ENCODE data around the gene RINT1. TPM values are rescaled to one million over a fixed set of nuclear protein-coding genes. Genes with fewer than 3 reads are reported as not detected.
"Not testable (repeated sequence)": the region's sequence is repeated elsewhere in the genome, so short reads cannot be mapped to it uniquely, and the experiment has no call there.

The RINT1 gene
- polyA plus RNA-seq, 3 donors: 19.3 to 27.7 (median 26.9) TPM

DNA sequence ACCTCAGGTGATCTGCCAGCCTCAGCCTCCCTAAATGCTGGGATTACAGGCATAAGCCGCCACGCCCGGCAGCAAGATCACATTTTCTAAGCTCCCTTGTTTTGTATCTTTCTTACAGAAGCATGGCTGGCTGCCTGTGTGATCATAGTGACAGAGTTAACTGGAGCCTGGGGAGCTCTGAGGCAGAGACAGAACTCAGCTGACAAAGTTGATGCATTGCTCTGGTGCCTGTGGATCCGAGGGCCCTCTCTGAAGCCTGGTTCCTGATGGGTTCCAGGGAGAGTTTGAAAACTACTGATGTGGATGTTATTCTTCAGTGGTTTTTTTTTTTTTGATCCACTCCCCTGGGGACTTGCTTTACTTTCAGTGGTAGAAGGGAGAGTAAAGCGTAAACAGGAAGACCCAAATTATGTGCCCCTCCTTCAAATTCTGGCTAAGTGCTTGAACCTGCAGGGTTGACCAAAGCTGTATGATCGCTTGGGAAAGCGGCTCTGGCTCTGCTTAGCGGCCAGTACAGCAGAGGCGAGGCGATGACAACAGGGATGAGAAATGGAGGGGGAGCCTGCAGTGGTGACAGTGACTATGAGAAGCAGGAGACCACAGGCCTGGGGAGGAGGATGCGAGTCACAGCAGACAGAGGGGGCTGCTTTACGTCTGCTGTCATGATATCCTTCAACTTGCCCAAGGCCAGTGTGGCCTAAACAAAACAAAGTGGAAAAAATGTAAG, 56.1 kb downstream of the RINT1 start:
- DNase-seq (ENCODE audit: extremely low read depth in 1 of 11, low read depth in 9 of 11, low spot score in 4 of 11): no peak

- peak; percentile 31 to 51 (median 36) for DNase-seq (ENCODE audit: extremely low read depth in 1 of 11, low read depth in 9 of 11, low spot score in 4 of 11)
These were observed 57.5 kb downstream of the RINT1 start for GRCh38 chr7:105589356-105590077.

DNA sequence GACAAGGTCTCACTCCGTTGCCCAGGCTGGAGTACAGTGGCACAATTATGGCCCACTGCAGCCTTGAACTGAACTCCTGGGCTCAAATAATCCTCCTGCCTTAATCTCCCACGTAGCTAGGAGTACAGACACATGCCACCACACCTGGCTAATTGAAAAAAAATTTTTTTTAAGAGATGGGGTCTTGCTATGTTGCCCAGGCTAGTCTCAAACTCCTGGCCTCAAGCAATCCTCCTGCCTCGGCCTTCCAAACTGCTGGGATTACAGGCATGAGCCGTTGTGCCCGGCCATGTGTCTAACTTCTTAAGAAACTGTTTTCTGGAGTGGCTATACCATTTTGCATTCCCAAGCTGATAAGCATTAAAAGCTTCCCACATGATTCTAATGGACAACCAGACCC, 58.8 kb downstream of the RINT1 start:
- DNase-seq (ENCODE audit: extremely low read depth in 1 of 11, low read depth in 9 of 11, low spot score in 4 of 11): no peak

- no peak for DNase-seq (ENCODE audit: extremely low read depth in 1 of 11, low read depth in 9 of 11, low spot score in 4 of 11)
These were observed 59.5 kb downstream of the RINT1 start for GRCh38 chr7:105591522-105591921.

DNA sequence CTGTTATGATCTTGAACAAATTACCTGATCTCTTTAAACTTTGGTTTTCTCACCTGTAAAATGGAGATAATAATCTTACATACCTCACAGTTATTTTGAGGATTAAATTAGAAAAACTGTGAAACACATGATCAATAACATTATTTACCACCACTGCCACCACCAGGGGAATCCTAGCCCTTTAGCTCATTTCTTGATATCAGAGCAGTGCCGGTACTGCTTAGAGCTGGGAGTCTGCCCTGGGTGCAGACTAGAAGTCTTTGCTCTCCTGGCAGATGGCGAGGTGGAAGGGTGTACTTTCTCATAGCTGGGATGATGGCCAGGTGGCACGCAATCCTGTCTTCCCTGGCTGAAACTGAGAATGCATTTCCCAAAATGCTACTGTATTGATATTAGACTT, 62.0 kb downstream of the RINT1 start:
- no peak for DNase-seq (ENCODE audit: extremely low read depth in 1 of 11, low read depth in 9 of 11, low spot score in 4 of 11)

GRCh38 chr7:105596866-105597265, 64.9 kb downstream of the RINT1 start:
- DNase-seq (ENCODE audit: extremely low read depth in 1 of 11, low read depth in 9 of 11, low spot score in 4 of 11): no peak

GRCh38 chr7:105599080-105599479, 67.1 kb downstream of the RINT1 start:
- DNase-seq (ENCODE audit: extremely low read depth in 1 of 11, low read depth in 9 of 11, low spot score in 4 of 11): not testable (repeated sequence)

GRCh38 chr7:105599551-105599950, 67.5 kb downstream of the RINT1 start:
- no peak for DNase-seq (ENCODE audit: extremely low read depth in 1 of 11, low read depth in 9 of 11, low spot score in 4 of 11)

GRCh38 chr7:105600720-105601550, 68.9 kb downstream of the RINT1 start:
- no peak for DNase-seq (ENCODE audit: extremely low read depth in 1 of 11, low read depth in 9 of 11, low spot score in 4 of 11)

DNA sequence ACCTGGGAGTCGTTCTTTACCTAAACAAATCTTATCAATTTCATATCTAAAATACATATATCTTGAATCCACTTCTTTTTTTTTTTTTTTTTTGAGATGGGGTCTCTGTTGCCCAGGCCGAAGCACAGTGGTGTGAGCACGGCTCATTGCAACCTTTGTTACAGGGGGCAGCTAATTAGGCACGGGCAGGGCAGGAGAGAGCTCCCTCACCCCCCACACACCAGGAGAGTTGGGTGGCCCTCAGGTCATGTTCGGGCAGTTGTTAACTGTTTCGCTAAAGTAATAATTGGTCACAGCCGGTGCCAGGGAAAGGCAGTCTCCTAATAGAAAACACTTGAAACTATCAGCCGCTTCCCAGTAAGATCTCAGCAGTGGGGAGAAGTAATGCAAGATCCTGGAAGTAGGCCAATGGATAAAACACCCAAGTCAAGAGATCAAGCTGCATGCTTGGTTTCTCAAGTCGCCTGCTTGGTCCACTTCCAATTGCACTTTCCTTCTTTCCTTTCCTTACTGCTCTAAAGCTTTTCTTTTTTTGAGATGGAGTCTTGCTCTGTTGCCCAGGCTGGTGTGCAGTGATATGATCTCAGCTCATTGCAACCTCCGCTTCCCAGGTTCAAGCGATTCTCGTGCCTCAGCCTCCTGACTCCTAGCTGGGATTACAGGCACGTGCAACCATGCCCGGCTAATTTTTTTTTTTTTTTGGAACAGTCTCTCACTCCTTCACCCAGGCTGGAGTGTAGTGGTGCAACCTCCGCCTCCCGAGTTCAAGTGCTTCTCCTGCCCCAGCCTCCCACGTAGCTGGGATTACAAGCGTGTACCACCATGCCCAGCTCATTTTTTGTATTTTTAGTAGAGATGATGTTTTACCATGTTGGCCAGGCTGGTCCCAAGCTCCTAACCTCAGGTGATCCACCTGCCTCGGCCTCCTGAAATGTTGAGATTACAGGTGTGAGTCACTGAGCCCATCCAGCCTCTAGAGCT, 70.6 kb downstream of the RINT1 start:
- no peak for DNase-seq (ENCODE audit: extremely low read depth in 1 of 11, low read depth in 9 of 11, low spot score in 4 of 11)

- no peak for DNase-seq (ENCODE audit: extremely low read depth in 1 of 11, low read depth in 9 of 11, low spot score in 4 of 11)
These were observed 78.3 kb downstream of the RINT1 start for GRCh38 chr7:105610165-105610930.

- DNase-seq (ENCODE audit: extremely low read depth in 1 of 11, low read depth in 9 of 11, low spot score in 4 of 11): no peak
These were observed 80.1 kb downstream of the RINT1 start for GRCh38 chr7:105611856-105612775.

DNA sequence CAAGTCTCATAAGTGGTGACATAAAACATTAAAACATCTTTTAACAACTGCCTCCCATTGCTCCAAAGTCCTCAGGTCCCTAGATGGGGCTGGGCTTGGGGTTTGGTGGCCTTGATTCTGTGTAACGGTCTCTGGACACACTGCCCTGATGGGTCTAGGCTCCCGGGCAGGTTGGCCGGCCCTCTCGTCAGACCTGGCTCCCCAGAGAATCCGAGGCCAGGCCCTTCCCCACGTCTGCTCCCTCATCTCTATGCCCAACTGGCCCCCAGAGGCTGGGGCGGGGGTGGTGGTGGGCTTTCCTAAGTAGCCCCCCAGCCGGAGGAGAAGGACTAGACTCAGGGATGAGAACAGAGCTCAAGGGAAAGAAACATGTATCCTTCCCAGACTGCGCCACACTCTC, 80.8 kb downstream of the RINT1 start:
- DNase-seq (ENCODE audit: extremely low read depth in 1 of 11, low read depth in 9 of 11, low spot score in 4 of 11): no peak

- no peak for DNase-seq (ENCODE audit: extremely low read depth in 1 of 11, low read depth in 9 of 11, low spot score in 4 of 11)
These were observed 81.8 kb downstream of the RINT1 start for GRCh38 chr7:105613611-105614330.

DNA sequence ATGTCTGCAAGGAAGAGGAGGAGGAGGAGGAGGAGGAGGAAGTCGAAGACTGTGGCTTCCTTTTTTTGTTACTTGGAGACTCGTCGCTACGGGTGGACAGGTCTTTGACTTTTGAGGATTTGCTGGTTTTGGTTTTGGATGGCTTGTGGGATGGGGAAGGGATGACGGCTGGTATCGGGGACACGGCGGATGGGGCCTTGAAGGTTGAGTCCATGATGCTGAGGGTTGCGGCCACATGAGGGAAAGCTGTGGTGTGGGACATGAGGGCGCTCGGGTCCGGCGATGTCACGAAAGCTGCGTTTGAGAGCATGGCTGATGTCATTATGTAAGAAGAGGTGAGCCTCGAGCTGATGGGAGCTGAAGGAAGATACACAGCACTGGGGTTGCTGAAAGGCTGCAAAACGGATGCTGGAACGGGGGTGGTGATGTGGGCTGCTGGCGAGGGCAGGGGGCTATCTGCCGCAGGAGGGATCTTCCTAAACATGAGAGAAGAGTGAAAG, 82.4 kb downstream of the RINT1 start:
- no peak for DNase-seq (ENCODE audit: extremely low read depth in 1 of 11, low read depth in 9 of 11, low spot score in 4 of 11)

All from renal cortex interstitium (tissue), 11 donors.